Heart left ventricle (tissue), 16 donors: ENCODE measurements around the gene LYZL1. TPM values are rescaled to one million over a fixed set of nuclear protein-coding genes. Genes with fewer than 3 reads are reported as not detected.
"Not testable (repeated sequence)": the region's sequence is repeated elsewhere in the genome, so short reads cannot be mapped to it uniquely, and the experiment has no call there.

Experiments
- ATAC-seq, 4 donors: fragments of 200-7000 bp; cut with Tn5 transposase; one replicate each; pipeline ENCODE4 v1.9.1; 2020 to 2022; ENCODE audit warnings: moderate library complexity in 4 of 4, mild to moderate bottlenecking in 3 of 4, moderate number of reproducible peaks in 1 of 4
- DNase-seq, 5 donors: peaks; one replicate each; pipeline ENCODE4 v3.0.0-alpha.2; 2020
- H3K27ac ChIP-seq, 12 donors: fragments of 200-600 bp; sonication (generic) in 4 of 12; one replicate each; pipeline versions ENCODE4 v1.5.0 to v1.8.0; 2016 to 2022; ENCODE audit warnings: mild to moderate bottlenecking in 2 of 12
- H3K27me3 ChIP-seq, 9 donors: fragments of 200-600 bp; sonication (generic) in 2 of 9; one replicate each; pipeline versions ENCODE4 v1.5.1 to v1.8.0; 2016 to 2022; ENCODE audit warnings: mild to moderate bottlenecking in 3 of 9
- H3K36me3 ChIP-seq, 9 donors: fragments of 200-600 bp; sonication (generic) in 2 of 9; one replicate each; pipeline versions ENCODE4 v1.5.0 to v1.8.0; 2018 to 2022; ENCODE audit warnings: mild to moderate bottlenecking in 2 of 9
- H3K4me1 ChIP-seq, 12 donors: fragments of 200-600 bp; sonication (generic) in 4 of 12; one replicate each; pipeline versions ENCODE4 v1.5.0 to v1.8.0; 2016 to 2022; ENCODE audit warnings: mild to moderate bottlenecking in 3 of 12
- H3K4me3 ChIP-seq, 12 donors: fragments of 200-600 bp; sonication (generic) in 4 of 12; one replicate each; pipeline versions ENCODE4 v1.5.0 to v1.8.0; 2017 to 2022; ENCODE audit warnings: mild to moderate bottlenecking in 9 of 12, moderate library complexity in 4 of 12
- H3K9me3 ChIP-seq, 12 donors: fragments of 200-600 bp; sonication (generic) in 4 of 12; one replicate each; pipeline versions ENCODE4 v1.5.0 to v1.8.0; 2016 to 2022; ENCODE audit warnings: mild to moderate bottlenecking in 1 of 12
- CTCF ChIP-seq, 12 donors: fragments of 200-600 bp; sonication (generic) in 4 of 12; IDR thresholded peaks; one replicate each; pipeline versions ENCODE4 v1.5.0 to v1.8.0; 2018 to 2022; ENCODE audit warnings: antibody characterized with exemption in 12 of 12, mild to moderate bottlenecking in 5 of 12
- POLR2A ChIP-seq, 2 donors: fragments of 450-650 bp; IDR thresholded peaks; one replicate each; pipeline ENCODE4 v1.6.1; 2017; ENCODE audit warnings: antibody characterized with exemption in 2 of 2, mild to moderate bottlenecking in 2 of 2, moderate library complexity in 2 of 2
- WGBS, 4 donors: extraction: QIAGEN DNeasy Blood & Tissue Kit in 2 of 4; methylation state at CpG; one replicate each; pipeline versions ENCODE4 v1.1.5 to v1.1.7; 2013 to 2018; 5-methylcytosine and 5-hydroxymethylcytosine counted together
- intact Hi-C, 10 donors: fragments of 100-400 bp; cut with DNase I; formaldehyde crosslinking; loops; one replicate each; pipeline versions ENCODE4 v1.11.1 to v1.14.2; 2022
- polyA plus RNA-seq, 2 donors: library from polyadenylated mRNA; stranded (reverse); fragments of 200-250 nt; gene quantifications; one replicate each; pipeline ENCODE4 v1.2.3, GENCODE V29; 2013
- total RNA-seq, 9 donors: library from RNA; depleted of rRNA in 2 of 9; stranded (reverse); fragments of >200 nt in 2 of 9; fragmentation: NEBNext Ultra II Directional in 3 of 9; extraction: Animal tissue kit (Norgen Biotek cat#: 25700) in 3 of 9; gene quantifications; one replicate each; pipeline versions ENCODE4 v1.1.0 to v1.2.4, GENCODE V29; 2016 to 2023
- donor health status: ischemic (EF 13 %, LVEDD 7.1; RV severe dilation, severe dysfunction).
- donor health status: healthy with polysubstance abuse.
- donor health status: DM: no; HTN: yes; CAD: no.
- donor health status: DM: no; HTN: no; CAD: no.
- donor health status: ischemic (EF 25% LVEDD 6.9; RV normal size, moderate dysfunction).
- donor health status: ischemic (EF 25% LVEDD 5.7; RV mildly dilated, moderate dysfunction).
- donor health status: healthy.
- donor health status: DM: yes; HTN: yes; CAD: no.
- donor health status: ischemic (EF 35%, LVEDD 5.7; RV mildly dilated, moderate dysfunction).
- donor health status: nonischemic (EF 11% LVEDD 7.7; RV severe dilation, severe dysfunction).
- donor health status: DM: yes; HTN: yes; CAD: no.
- donor health status: PGD.
- donor health status: ischemic (EF 29% LVEDD 5.4; RV normal size, mild dysfunction).
- donor health status: nonischemic (EF 23%, LVEDD 6.1; RV moderate dilation, normal function).

Gene LYZL1
- total and polyA plus RNA-seq, 11 donors: not detected

GRCh38 chr10:29279779-29280487, 8.9 kb upstream of the LYZL1 start:
- ATAC-seq (no peak), DNase-seq (no peak)
- Histone ChIP-seq H3K27me3 (no peaks in the 10 kb centered on the region), H3K4me1 (no peaks in the 10 kb centered on the region), H3K36me3 (no peaks in the 10 kb centered on the region), H3K4me3 (no peak overlapping the region), H3K9me3 (no peaks in the 10 kb centered on the region), H3K27ac (no peak overlapping the region)
- intact Hi-C loops: loop anchor here in 1 of 10 donors (10.0 kb wide), 1 partner anchor 1345 kb away; no protein-coding TSS in a partner anchor
- TF ChIP-seq POLR2A (IDR thresholded peaks at IDR 0.05) (no peak), CTCF (IDR thresholded peaks at IDR 0.05) (no peak)
- WGBS, 4 donors: 81 to 84% (median 82%) methylated on average over 12 of the region's 12 CpGs

DNA sequence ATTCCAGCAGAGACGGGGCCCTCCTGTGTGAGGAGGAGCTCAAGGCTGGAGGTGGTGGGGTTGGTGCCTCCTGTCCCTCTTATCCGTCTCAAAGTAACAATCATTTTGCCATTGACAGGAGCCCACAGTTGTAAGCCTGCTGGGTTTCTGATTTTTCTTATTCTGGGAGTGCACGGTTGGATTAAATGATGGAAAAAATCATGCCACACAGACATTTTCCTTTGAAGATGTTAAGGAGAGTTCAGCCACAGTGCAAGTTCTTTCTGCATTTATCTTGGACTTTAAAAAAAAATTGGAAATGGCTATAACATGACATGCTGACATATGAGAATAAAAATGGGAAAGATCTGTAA, 8.4 kb upstream of the LYZL1 start:
- WGBS, 4 donors: 59 to 79% (median 66%) methylated on average over 3 of the region's 3 CpGs
- no peaks in the 10 kb centered on the region for H3K36me3 ChIP-seq
- no peak for DNase-seq
- ATAC-seq: no peak
- no peaks in the 10 kb centered on the region for H3K4me1 ChIP-seq
- H3K9me3 ChIP-seq: no peaks in the 10 kb centered on the region
- H3K27ac ChIP-seq: no peak overlapping the region
- intact Hi-C loops: loop anchor here in 1 of 10 donors (10.0 kb wide), 1 partner anchor 1346 kb away; no protein-coding TSS in a partner anchor
- TF ChIP-seq POLR2A (IDR thresholded peaks at IDR 0.05) (no peak), CTCF (IDR thresholded peaks at IDR 0.05) (no peak)
- H3K4me3 ChIP-seq: no peak overlapping the region
- no peaks in the 10 kb centered on the region for H3K27me3 ChIP-seq

- Histone ChIP-seq H3K4me1 (no peaks in the 10 kb centered on the region), H3K4me3 (no peak overlapping the region), H3K36me3 (no peaks in the 10 kb centered on the region), H3K9me3 (no peaks in the 10 kb centered on the region), H3K27ac (no peak overlapping the region), H3K27me3 (no peaks in the 10 kb centered on the region)
- TF ChIP-seq CTCF (IDR thresholded peaks at IDR 0.05): no peak
- no peak for TF ChIP-seq POLR2A (IDR thresholded peaks at IDR 0.05)
- intact Hi-C loops: loop anchor here in 1 of 10 donors (10.0 kb wide), 1 partner anchor 1351 kb away; no protein-coding TSS in a partner anchor
- WGBS, 4 donors: 79 to 90% (median 87%) methylated on average over 4 of the region's 4 CpGs
- ATAC-seq (no peak), DNase-seq (no peak)
Observed at GRCh38 chr10:29285624-29286051, 3.2 kb upstream of the LYZL1 start.

DNA sequence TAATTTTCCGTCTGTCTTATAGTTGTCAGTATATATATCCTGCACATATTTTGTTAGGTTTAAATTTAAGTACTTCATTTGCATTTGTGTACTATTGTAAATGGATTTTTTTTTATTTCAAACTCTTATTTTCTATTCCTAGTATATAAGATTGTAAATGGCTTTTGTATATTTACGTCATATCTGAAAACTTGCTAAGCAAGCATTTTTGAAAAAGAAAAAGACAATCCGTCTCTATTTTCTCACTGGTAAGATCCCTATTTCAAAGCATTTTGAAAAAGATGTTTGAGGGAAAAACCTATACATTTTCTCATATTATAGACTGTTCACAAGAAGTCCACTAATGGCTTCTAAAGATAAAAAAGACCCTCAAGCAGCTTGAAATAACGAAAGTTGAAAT, 1.2 kb upstream of the LYZL1 start:
- intact Hi-C loops: loop anchor here in 1 of 10 donors (10.0 kb wide), 1 partner anchor 1353 kb away; no protein-coding TSS in a partner anchor
- ATAC-seq (no peak), DNase-seq (no peak)
- Histone ChIP-seq H3K4me1 (no peaks in the 10 kb centered on the region), H3K27ac (no peak overlapping the region), H3K27me3 (no peaks in the 10 kb centered on the region), H3K9me3 (no peaks in the 10 kb centered on the region), H3K36me3 (no peaks in the 10 kb centered on the region), H3K4me3 (no peak overlapping the region)
- TF ChIP-seq CTCF (IDR thresholded peaks at IDR 0.05) (no peak), POLR2A (IDR thresholded peaks at IDR 0.05) (no peak)
- 76 to 94% (median 90%) methylated on average over 4 of the region's 4 CpGs for WGBS, 4 donors

- ATAC-seq, DNase-seq, H3K36me3 ChIP-seq, H3K27ac ChIP-seq, H3K27me3 ChIP-seq, H3K4me3 ChIP-seq, H3K4me1 ChIP-seq: not testable (repeated sequence)
- intact Hi-C loops: loop anchor here in 1 of 10 donors (10.0 kb wide), 1 partner anchor 157 kb away; no protein-coding TSS in a partner anchor
- peaks cover 0 to 18% (median 2%) of the 10 kb centered on the region in 12 donors for H3K9me3 ChIP-seq
- WGBS, 4 donors: 54 to 72% (median 63%) methylated on average over 4 to 8 of the region's 10 CpGs
Observed at GRCh38 chr10:29291561-29291960, 2.7 kb downstream of the LYZL1 start.

- not testable (repeated sequence) for H3K27me3 ChIP-seq, ATAC-seq, DNase-seq, H3K4me1 ChIP-seq, H3K4me3 ChIP-seq, H3K36me3 ChIP-seq, H3K27ac ChIP-seq
- 89 to 93% (median 91%) methylated on average over 13 of the region's 13 CpGs for WGBS, 4 donors
- intact Hi-C loops: loop anchor here in 1 of 10 donors (10.0 kb wide), 1 partner anchor 158 kb away; no protein-coding TSS in a partner anchor
- peaks cover 0 to 25% (median 4%) of the 10 kb centered on the region in 12 donors for H3K9me3 ChIP-seq
Observed at GRCh38 chr10:29292406-29292805, 3.5 kb downstream of the LYZL1 start.
